OCI-LY3 (cell line): Measurements from ENCODE around the gene PGLYRP3.

Experiments used
- H2AFZ ChIP-seq: fragments of 200-600, 300-600 bp; shearing (Covaris generic); 2 replicates; pipeline ENCODE4 v1.6.0; 2014; ENCODE audit warnings: antibody characterized with exemption, low read depth, low read length
- H3K27ac ChIP-seq: fragments of 200-600, 300-600 bp; sonication (generic); 2 replicates; pipeline ENCODE4 v1.5.1; 2014; ENCODE audit warnings: mild to moderate bottlenecking, low read length, moderate library complexity, mixed read lengths
- H3K27me3 ChIP-seq: fragments of 200-600, 300-600 bp; sonication (generic); 2 replicates; pipeline ENCODE4 v1.6.1; 2014; ENCODE audit warnings: low read depth, low read length, mixed read lengths
- H3K36me3 ChIP-seq: fragments of 200-600, 300-600 bp; sonication (generic); replicated peaks from 2 replicates; pipeline ENCODE3; 2014; ENCODE audit warnings: low read depth, low read length, mixed read lengths
- H3K4me1 ChIP-seq: fragments of 300-600, 200-600 bp; sonication (generic); 2 replicates; pipeline ENCODE4 v1.6.1; 2014; ENCODE audit warnings: low read length, mixed read lengths
- H3K4me2 ChIP-seq: fragments of 200-600, 300-600 bp; sonication (generic); 2 replicates; pipeline ENCODE4 v1.6.1; 2014; ENCODE audit warnings: low read length, mixed read lengths
- H3K4me3 ChIP-seq: fragments of 300-600, 200-600 bp; sonication (generic); 2 replicates; pipeline ENCODE4 v1.5.1; 2014; ENCODE audit warnings: antibody characterized with exemption, mild to moderate bottlenecking, low read length, moderate library complexity
- H3K79me2 ChIP-seq: fragments of 300-600, 200-600 bp; shearing (Covaris generic); 2 replicates; pipeline ENCODE4 v1.6.1; 2014; ENCODE audit warnings: mild to moderate bottlenecking, low read length, mixed read lengths
- H3K9ac ChIP-seq: fragments of 300-600, 200-600 bp; shearing (Covaris generic); 2 replicates; pipeline ENCODE4 v1.6.0; 2014; ENCODE audit warnings: mild to moderate bottlenecking, low read length, moderate library complexity
- H3K9me3 ChIP-seq: fragments of 200-600, 300-600 bp; shearing (Covaris generic); 2 replicates; pipeline ENCODE4 v1.6.1; 2014; ENCODE audit warnings: low read length, mixed read lengths; ENCODE audit not compliant: insufficient read depth
- H4K20me1 ChIP-seq: fragments of 200-600, 300-600 bp; sonication (generic); 2 replicates; pipeline ENCODE4 v1.6.1; 2016; ENCODE audit warnings: low read length, mixed read lengths; ENCODE audit not compliant: insufficient read depth
- CTCF ChIP-seq: fragments of 200-600, 300-600 bp; sonication (generic); IDR thresholded peaks from 2 replicates; pipeline ENCODE4 v1.5.1; 2014; ENCODE audit warnings: antibody characterized with exemption, low read length, low read depth
- EZH2phosphoT487 ChIP-seq: fragments of 200-600 bp; shearing (Covaris generic); IDR thresholded peaks from 2 replicates; pipeline ENCODE4 v1.6.1; 2018; ENCODE audit warnings: antibody characterized with exemption, mixed run types, low read depth

PGLYRP3 gene

GRCh38 chr1:153360592-153361479 is 48.1 kb upstream of the PGLYRP3 start:
- H3K27me3 ChIP-seq: peaks cover 21% of the 10 kb centered on the region
- H3K36me3 ChIP-seq: no peaks in the 10 kb centered on the region
- H3K4me3 ChIP-seq: no peak overlapping the region
- TF ChIP-seq CTCF (no peak), EZH2phosphoT487 (no peak)
- no peak overlapping the region for H3K9ac ChIP-seq
- no peaks in the 10 kb centered on the region for H3K9me3 ChIP-seq
- H4K20me1 ChIP-seq: no peaks in the 10 kb centered on the region
- no peak overlapping the region for H3K4me2 ChIP-seq
- no peaks in the 10 kb centered on the region for H3K79me2 ChIP-seq
- peaks cover 31% of the 10 kb centered on the region for H3K4me1 ChIP-seq
- no peak overlapping the region for H3K27ac ChIP-seq
- no peak overlapping the region for H2AFZ ChIP-seq

GRCh38 chr1:153360190-153360589 is 47.4 kb upstream of the PGLYRP3 start:
- H3K27ac ChIP-seq: no peak overlapping the region

GRCh38 chr1:153359241-153359640 is 46.5 kb upstream of the PGLYRP3 start:
- Histone ChIP-seq H3K4me2 (no peak overlapping the region), H3K4me1 (peaks cover 27% of the 10 kb centered on the region), H4K20me1 (no peaks in the 10 kb centered on the region), H3K79me2 (no peaks in the 10 kb centered on the region), H3K9me3 (no peaks in the 10 kb centered on the region), H3K36me3 (no peaks in the 10 kb centered on the region), H3K4me3 (no peak overlapping the region), H3K27me3 (peaks cover 22% of the 10 kb centered on the region), H3K9ac (no peak overlapping the region), H2AFZ (no peak overlapping the region), H3K27ac (no peak overlapping the region)
- TF ChIP-seq EZH2phosphoT487 (no peak), CTCF (no peak)

More at GRCh38 chr1:153360190-153360589, 47.4 kb upstream of the PGLYRP3 start:
- Histone ChIP-seq H3K9me3 (no peaks in the 10 kb centered on the region), H3K9ac (no peak overlapping the region), H3K4me3 (no peak overlapping the region), H3K4me1 (peaks cover 31% of the 10 kb centered on the region), H2AFZ (no peak overlapping the region), H3K4me2 (no peak overlapping the region), H3K79me2 (no peaks in the 10 kb centered on the region), H3K27me3 (peaks cover 18% of the 10 kb centered on the region), H4K20me1 (no peaks in the 10 kb centered on the region), H3K36me3 (no peaks in the 10 kb centered on the region)
- no peak for TF ChIP-seq EZH2phosphoT487
- no peak for TF ChIP-seq CTCF

- H2AFZ ChIP-seq: no peak overlapping the region
- TF ChIP-seq EZH2phosphoT487 (no peak), CTCF (no peak)
Measured at GRCh38 chr1:153358691-153358975, 45.9 kb upstream of the PGLYRP3 start.

More at GRCh38 chr1:153358691-153358975, 45.9 kb upstream of the PGLYRP3 start:
- Histone ChIP-seq H3K36me3 (no peaks in the 10 kb centered on the region), H3K9ac (no peak overlapping the region), H3K27me3 (peaks cover 21% of the 10 kb centered on the region), H3K9me3 (no peaks in the 10 kb centered on the region), H4K20me1 (no peaks in the 10 kb centered on the region), H3K27ac (no peak overlapping the region), H3K4me3 (no peak overlapping the region), H3K4me1 (peaks cover 23% of the 10 kb centered on the region), H3K4me2 (no peak overlapping the region), H3K79me2 (no peaks in the 10 kb centered on the region)
